Epithelial cell of proximal tubule (primary cell): ENCODE measurements around the gene OCA2. TPM values are rescaled to one million over a fixed set of nuclear protein-coding genes. Genes with fewer than 3 reads are reported as not detected.

Source experiments
- DNase-seq: peaks from one replicate; pipeline ENCODE4 v3.0.0-alpha.2; 2011; ENCODE audit warnings: low read depth
- H3K4me3 ChIP-seq: 2 replicates; pipeline ENCODE4 v1.5.1; 2011; ENCODE audit warnings: low read depth, mild to moderate bottlenecking, low read length
- total RNA-seq: library from RNA; depleted of rRNA; stranded (reverse); fragments of >200 nt; gene quantifications from 2 replicates; pipeline ENCODE4 v1.2.3, GENCODE V29; 2015
- TF ChIP-seq, protein P1 (sequence below): conservative IDR thresholded peaks from 2 replicates; pipeline ENCODE4 v1.5.1; 2012; ENCODE audit warnings: low read depth, mild to moderate bottlenecking, low read length

The OCA2 gene
- total RNA-seq, 1 donor from 2014 or later: not detected

DNA sequence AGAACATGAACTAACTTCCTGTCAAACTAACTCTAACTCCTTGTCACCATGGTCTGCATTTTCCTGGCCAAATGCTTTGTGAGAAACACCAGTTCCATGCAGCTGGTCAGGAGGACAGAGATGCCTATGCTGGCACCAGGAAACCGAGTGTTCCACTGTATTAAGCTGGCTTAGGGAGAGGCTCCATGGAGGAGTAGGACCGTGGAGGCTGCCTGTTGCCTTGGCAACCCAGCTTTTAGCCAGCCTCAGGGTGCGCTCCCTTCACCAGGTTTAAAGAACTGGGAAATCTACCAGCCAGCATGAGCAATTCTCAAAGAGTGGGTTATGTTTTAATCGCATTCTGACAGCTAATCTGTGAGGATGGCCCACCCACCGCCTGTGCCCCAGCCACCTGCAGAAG is 394.1 kb downstream of the OCA2 start:
- H3K4me3 ChIP-seq: no peak overlapping the region
- TF ChIP-seq, protein P1, sequence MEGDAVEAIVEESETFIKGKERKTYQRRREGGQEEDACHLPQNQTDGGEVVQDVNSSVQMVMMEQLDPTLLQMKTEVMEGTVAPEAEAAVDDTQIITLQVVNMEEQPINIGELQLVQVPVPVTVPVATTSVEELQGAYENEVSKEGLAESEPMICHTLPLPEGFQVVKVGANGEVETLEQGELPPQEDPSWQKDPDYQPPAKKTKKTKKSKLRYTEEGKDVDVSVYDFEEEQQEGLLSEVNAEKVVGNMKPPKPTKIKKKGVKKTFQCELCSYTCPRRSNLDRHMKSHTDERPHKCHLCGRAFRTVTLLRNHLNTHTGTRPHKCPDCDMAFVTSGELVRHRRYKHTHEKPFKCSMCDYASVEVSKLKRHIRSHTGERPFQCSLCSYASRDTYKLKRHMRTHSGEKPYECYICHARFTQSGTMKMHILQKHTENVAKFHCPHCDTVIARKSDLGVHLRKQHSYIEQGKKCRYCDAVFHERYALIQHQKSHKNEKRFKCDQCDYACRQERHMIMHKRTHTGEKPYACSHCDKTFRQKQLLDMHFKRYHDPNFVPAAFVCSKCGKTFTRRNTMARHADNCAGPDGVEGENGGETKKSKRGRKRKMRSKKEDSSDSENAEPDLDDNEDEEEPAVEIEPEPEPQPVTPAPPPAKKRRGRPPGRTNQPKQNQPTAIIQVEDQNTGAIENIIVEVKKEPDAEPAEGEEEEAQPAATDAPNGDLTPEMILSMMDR: no peak
- DNase-seq: no peak

Other genes with a start within 250 kb of the OCA2 start
- gene HERC2, start 222.9 kb upstream of the OCA2 start, total RNA-seq: 22.7 and 42.7 TPM in 2 replicates